HS-27A (cell line): ENCODE measurements around the gene FAM111B.

ENCODE experiments used
- DNase-seq: peaks from one replicate; pipeline ENCODE4 v3.0.0-alpha.2; 2012; ENCODE audit warnings: low read depth, missing footprints

The FAM111B gene

DNA sequence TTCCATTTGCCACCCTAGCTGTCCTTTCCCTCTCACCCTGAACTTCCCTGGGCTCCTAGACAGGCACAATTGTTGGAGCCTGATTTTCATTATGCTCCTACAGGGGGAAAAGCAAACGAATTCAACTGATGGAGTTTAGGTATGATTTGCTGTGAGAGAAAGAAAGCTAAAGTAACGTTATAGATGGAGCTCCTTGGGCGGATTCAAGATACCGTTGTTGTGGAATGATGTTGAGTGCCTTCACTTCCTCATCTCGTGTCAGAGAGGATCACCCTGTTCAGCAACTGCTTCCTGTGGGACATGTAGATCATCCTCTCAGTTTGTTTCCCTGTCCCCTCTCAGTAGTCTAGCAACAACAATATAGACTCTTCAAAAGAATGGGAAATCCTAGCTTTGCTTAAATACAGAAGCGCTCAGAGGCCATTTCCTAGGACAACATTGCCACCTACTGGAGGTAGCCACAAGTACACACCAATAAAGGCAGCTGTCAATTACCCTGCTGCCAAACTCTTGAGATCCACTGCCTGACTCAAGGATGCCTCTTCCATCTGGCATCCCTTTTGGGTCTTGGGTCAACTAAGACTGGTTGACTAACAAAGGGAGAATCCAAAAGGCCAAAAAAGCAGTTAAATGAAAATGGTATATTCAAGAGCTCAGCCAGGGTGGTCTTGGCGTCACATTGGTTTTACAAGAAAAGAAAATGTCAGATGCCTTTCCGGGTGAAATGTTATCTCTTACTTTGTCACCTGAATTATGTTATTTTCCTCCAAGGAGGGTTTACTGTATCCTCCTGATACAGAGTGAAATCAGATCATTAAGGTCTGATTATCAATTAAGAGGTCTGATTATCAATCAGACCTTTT is 51.4 kb downstream of the FAM111B start:
- no peak for DNase-seq

GRCh38 chr11:59164028-59164427 is 57.0 kb downstream of the FAM111B start:
- DNase-seq = no peak

GRCh38 chr11:59171508-59172322 is 64.7 kb downstream of the FAM111B start, which contains the start of gene DTX4:
Gene DTX4 (plus strand): TSS chr11:59172132. CDS start chr11:59172596, 464 bp downstream.
- peak; percentile 68 for DNase-seq

GRCh38 chr11:59172345-59173079 is 65.5 kb downstream of the FAM111B start:
- no peak for DNase-seq

- no peak for DNase-seq
Measured at GRCh38 chr11:59173080-59173963, 66.3 kb downstream of the FAM111B start.

DNA sequence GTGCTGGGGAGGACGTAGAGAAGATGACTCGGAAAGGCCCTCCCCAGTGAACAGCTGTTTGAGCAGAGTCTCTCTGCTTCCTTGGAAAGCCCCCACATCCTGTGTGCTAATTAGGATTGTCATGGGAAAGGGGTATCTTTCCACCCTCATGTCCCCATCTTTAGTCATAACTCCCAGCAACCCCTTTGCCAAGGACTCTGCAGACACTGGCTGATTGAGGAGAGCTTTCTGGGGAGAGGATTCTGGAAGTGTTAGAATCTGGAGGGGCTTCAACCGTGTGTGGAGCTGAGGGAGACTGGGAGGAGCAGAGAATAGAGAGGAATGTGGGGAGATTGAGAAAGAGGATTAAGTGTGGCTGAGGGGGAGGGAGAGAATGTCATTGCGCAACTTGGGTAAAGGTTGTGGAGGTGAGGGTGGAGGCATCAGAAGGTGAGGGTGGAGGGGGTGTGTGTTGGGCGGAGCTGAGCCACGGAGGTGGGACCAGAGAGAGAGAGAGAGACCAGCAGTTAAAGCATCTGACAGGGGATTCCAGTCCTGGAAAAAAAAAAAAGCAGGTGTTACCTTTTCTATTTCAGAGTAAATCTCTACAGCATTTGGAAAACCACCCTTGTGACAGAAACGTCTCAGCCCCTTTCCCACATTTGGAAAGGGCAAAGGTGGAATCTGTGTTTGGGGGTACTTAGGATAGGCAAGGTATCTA is 67.1 kb downstream of the FAM111B start:
- DNase-seq = no peak

DNA sequence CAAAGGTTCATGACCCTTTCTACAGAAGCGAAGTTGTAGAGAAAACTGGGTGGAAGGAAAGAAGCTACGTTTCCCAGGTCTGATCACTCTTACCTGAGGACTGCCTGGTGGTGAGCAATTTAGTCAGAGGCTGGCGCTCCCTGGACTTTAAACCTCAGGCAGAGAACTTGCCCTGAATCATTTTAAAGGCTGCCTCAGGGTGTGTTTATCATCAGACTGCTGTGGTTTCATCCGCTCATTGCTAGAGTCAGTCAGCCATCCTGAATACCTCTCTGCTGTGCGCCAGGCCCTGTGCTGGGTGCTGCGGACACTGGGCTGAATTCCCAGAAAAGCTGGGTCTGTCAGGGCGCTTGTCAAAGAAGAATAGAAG is 67.6 kb downstream of the FAM111B start:
- DNase-seq = no peak

- no peak for DNase-seq
Measured at GRCh38 chr11:59175091-59175501, 68.1 kb downstream of the FAM111B start.

DNA sequence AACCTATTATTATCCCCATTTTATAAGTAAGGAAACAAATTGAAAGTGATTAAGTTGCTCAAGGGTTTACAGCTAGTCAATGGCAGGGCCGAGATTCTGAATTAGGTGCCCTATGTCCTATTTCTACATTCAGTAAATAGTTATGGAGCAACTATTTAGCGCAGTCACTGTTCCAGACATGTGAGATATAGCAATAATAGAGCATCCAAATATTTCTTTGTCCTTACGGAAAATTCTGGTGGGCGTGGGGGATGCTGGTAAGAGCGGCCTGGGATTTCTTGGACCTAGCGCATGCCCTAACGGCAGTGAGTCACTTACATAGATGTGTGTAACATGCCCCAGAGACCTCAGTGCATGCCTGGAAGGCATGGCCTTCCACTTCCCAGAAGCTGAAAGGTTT is 69.3 kb downstream of the FAM111B start:
- DNase-seq = no peak
